Activated effector memory CD4-positive, alpha-beta T cell treated with anti-CD3 and anti-CD28 coated beads, Interleukin-2, amount 50 U/mL, for 16 hours (primary cell): Measurements from ENCODE around the gene RTN1.
A peak's percentile ranks its signal among the peaks of the same experiment; 100 is the strongest.

Experiments
- DNase-seq: peaks from one replicate; pipeline ENCODE4 v3.0.0-alpha.2; 2020

Gene RTN1

GRCh38 chr14:59601056-59601455 lies 269.5 kb downstream of the RTN1 start:
- DNase-seq = no peak

DNA sequence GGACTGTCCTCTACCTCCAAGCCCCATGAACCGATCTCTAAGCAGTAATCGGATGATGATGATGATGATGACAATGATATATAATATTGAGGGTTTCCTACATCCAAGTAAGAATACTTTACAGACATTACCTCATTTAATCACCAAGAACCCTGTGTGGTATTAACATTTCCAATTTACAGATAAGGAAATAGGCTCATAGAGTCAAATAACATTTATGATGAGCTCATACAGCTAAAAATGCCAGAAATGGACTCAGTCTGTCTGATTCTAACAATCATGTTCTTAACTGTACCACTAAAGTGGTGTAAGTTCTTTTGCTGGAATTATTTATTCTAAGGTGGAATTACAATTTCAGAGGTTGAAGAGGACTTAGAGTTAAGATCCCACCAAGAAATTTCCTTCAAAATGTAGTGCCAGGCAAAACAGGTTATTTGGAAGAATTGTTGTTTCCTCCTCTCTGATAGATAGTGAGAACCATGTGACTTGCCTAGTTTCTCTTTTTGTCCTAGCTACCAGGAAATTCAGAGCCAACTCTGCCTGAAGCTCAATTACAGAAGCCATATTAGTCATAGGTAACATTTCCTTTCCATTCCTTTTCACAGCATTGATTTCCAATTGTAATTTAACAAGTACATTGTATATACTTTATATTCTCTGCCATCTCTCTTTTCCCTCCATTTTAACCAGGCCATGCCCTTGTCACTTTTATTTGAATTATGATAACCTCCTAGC lies 270.2 kb downstream of the RTN1 start:
- DNase-seq = no peak

GRCh38 chr14:59595071-59595470 lies 275.5 kb downstream of the RTN1 start:
- no peak for DNase-seq

- DNase-seq = no peak
Measured at GRCh38 chr14:59591641-59592370, 278.8 kb downstream of the RTN1 start.

GRCh38 chr14:59588101-59588500 lies 282.5 kb downstream of the RTN1 start:
- DNase-seq = no peak

GRCh38 chr14:59585891-59586554 lies 284.6 kb downstream of the RTN1 start:
- DNase-seq = no peak

- DNase-seq = no peak
Measured at GRCh38 chr14:59583755-59584154, 286.8 kb downstream of the RTN1 start.

DNA sequence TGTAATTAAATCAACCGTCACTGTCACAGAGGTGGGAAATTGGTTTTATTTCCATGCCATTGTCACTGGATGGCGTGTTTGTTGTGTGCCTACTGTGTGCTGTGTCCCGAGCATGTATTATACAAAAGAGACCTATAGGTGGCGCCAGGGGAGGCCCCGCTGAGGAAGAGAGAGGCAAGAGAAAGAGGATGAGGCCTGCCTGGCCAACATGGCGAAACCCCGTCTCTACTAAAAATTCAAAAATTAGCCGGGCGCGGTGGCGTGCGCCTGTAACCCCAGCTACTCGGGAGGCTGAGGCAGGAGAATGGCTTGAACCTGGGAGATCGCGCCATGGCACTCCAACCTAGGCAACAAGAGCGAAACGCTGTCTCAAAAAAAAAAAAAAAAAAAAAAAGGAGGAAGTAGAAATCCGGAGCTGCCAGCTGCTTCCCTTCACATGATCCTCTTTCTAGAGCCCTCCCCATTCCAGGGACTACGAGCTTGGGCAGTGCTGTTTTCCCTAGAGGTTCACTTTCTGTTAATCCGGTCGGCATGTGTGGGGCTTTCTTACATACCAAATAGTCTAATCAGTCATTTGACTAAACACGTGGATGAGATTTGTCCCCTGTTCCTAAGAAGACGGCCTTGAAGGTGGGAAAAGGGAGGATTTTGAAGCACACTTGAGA lies 287.6 kb downstream of the RTN1 start:
- DNase-seq = no peak

GRCh38 chr14:59582161-59582560 lies 288.4 kb downstream of the RTN1 start:
- DNase-seq = no peak

DNA sequence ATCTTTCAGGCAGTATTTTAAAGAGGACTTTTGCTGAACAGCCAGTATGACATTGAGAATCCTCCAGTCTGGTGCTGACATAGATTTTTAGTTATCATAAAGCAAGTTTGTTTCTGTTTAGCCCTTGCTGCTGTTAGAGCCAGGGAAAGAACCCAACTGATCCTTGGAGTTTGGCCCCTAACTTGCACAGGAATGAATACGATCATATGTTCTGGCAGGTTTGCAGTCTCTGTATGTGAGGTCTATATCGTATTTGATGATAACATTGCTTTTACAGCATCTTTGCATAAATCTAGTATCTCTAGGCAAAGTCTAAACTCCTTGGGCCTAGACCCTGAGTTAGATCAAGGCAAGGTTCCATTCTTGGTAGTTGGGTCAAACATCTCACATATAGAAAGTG lies 289.7 kb downstream of the RTN1 start:
- no peak for DNase-seq

DNA sequence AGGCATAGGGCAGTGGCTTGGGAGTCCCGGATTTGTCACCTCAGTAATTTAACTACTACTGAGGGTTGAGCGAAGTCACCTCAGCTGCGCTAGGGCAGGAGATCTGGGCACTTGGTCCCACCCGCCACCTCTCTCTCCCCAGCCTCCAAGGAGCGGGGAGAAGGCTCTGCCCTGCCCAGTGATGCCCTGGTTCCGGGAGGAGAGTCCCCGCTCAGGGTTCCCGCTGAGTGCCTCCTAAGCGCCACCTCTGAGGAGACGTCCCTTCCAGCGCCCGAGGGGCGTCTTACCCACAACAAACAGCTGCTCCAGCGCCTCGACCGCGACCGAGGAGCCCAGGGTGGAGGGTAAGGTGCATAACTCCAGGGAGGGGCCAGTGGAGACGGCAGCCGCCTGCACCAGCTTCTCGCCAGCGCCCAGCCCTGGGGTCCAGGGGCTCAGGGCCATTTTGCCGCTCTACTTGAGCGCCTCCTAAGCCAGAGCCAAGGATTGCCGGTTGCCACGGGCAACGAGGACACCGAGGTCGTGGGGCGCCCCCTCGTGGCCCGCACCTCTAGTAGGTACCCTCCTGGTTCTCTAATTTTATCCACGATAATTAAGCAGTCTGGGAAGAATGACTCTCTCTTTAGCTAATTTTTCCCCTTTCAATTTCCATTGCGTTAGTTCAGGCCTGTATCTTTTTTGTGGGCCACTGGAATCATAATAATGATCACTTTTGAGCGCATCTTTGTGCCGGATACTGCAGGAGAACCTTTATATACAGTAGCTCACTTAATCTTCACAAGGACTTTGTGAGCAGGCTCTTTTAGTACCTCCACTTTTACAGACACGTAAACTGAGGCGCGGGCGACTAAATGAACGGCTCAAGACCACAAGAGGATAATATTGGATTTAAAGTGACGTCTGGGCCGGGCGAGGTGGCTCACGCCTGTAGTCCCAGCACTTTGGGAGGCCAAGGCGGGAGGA lies 294.0 kb downstream of the RTN1 start, which contains the start of gene CCDC175:
Gene CCDC175, minus strand, starts transcription at position 481 of the 963 bp plus-strand sequence. Its CDS starts 37 bp downstream, at position 444.
- DNase-seq = peak; percentile 92

DNA sequence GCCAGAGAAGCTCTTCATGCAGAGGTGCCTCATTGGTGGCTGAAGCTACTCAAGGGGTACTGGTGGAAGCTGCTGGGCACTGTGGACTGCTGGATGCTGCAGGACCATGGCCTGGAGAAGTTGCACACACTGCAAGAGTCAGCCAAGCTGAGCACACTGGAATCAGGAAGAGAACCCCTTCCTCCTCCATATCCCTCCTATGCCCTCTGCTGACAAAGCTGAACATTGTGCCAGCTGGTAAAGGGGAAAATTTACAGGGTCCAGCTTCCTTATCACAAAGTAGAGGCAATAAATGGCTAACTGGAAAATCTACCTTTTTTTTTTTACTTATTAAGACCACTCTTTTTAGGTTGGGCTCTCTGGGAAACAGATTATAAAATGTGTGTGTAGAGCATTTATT lies 300.5 kb downstream of the RTN1 start:
- DNase-seq = no peak

- no peak for DNase-seq
Measured at GRCh38 chr14:59566725-59567124, 303.9 kb downstream of the RTN1 start.

- DNase-seq = no peak
Measured at GRCh38 chr14:59566296-59566695, 304.3 kb downstream of the RTN1 start.

DNA sequence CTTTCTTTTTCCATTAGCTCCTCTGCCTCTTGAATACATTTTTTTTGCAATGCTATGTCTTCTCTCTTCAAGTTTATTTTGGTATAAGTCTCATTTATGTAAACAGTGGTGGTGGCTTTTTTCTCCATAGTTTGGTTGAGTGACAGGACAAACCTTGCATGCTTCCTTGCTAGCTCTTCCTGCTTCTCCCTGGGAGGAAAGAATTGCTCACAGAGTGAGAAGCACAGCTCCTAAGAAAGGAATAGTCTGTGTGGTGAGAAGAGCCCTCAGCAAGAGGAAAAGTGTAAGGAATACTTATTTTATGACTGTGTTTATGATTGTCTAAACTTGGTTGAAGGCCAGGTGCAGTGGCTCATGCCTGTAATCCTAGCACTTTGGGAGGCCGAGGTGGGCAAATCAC lies 305.5 kb downstream of the RTN1 start:
- no peak for DNase-seq

GRCh38 chr14:59564366-59564765 lies 306.2 kb downstream of the RTN1 start:
- DNase-seq = no peak

GRCh38 chr14:59547310-59547709 lies 323.3 kb downstream of the RTN1 start:
- DNase-seq = no peak
